HG03439 (cell line): ENCODE results near the gene SLC33A1.

Experiments
- ATAC-seq: cut with Tn5 transposase; IDR thresholded peaks from one replicate; pipeline ENCODE4 v1.9.1; 2021; ENCODE audit warnings: mild to moderate bottlenecking, moderate library complexity; ENCODE audit not compliant: unreplicated experiment

Gene SLC33A1

GRCh38 chr3:155792532-155792931 is 61.7 kb downstream of the SLC33A1 start:
- no peak for ATAC-seq

DNA sequence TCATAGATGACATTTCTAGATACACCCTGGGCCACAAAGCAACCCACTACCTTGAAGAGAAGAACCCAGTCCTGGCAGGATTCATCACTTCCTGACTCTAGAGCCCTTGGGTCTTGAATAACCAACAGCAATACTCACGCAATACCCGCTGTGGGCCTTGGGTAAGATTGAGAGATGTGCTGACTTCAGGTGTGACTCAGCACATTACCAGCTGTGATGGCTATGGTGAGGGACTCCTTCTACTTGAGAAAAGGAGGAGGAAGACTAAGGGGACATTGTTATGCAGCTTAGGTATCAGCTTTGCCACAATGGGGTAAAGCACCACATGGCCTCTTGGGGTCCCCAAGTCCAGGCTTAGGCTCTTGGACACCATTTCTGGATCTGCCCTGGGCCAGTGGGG is 63.0 kb downstream of the SLC33A1 start:
- no peak for ATAC-seq

DNA sequence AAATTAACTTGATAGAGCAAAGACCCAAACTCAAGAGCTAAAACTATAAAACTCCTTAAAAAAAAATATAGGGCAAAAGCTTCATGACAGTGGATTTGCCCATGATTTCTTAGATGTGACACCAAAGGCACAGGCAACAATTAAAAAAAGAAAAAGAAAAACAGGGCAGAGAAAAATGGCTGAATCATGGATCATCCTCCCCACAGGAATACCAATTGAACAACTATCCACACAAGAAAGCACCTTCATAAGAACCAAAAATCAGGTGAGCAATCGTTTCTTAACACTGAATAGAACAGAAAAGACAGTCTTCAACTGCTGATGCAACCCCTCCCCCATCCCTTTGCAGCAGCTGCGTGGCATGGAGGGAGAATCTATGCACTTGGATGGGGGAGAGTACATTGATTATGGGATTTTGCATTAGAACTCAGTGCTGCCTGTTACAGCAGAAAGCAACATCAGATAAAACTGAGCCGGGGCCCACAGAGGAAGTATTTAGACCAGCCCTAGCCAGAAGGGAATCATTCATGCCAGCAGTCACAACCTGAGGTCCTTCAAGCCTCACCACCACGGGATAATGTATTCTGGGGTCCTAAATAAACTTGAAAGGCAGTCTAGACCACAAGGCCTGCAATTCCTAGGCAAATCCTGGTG is 63.8 kb downstream of the SLC33A1 start:
- no peak for ATAC-seq

GRCh38 chr3:155785662-155786295 is 68.4 kb downstream of the SLC33A1 start:
- ATAC-seq, result no peak

DNA sequence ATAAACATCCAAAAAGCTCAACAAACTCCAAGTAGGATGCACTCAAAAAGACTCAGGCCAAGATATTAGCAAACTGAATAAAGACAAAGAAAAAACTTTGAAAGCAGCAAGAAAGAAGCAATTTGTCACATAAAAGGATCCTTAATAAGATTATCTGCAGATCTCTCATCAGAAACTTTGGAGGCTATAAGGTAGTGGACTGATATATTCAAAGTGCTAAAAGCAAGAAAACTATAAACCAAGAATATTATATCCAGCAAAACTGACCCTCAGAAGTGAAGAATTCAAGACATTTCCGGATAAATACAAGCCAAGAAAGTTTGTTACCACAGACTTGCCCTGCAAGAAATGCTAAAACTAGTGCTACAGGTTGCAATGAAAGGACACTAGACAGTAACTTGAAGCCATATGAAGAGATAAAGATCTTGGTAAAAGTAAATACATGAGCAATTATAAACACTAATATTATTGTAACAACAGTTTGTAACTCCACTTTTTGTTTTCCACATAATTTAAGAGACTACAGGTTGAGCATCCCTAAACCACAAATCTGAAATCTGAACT is 71.8 kb downstream of the SLC33A1 start:
- ATAC-seq, result no peak

- no peak for ATAC-seq
Measured at GRCh38 chr3:155780291-155780690, 73.9 kb downstream of the SLC33A1 start.

DNA sequence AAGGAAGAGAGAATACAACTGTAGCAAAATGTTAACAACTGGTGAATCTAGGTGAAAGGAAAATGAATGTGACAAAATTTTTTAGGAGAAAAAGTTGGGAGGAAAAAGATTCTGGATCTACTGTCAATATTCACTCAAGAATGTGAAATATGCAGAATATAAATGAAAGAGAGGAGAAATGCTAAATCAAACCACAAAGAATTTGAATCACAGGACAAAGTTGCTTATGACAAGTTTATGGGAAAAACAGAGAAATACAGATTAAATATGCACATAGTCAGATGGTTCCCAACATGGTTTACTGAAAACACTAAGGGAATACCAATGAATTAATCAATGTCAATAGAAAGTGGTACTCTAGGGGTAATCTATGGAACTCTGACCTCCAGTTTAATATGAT is 75.8 kb downstream of the SLC33A1 start:
- ATAC-seq, result no peak

GRCh38 chr3:155772801-155773200 is 81.4 kb downstream of the SLC33A1 start:
- ATAC-seq, result no peak

DNA sequence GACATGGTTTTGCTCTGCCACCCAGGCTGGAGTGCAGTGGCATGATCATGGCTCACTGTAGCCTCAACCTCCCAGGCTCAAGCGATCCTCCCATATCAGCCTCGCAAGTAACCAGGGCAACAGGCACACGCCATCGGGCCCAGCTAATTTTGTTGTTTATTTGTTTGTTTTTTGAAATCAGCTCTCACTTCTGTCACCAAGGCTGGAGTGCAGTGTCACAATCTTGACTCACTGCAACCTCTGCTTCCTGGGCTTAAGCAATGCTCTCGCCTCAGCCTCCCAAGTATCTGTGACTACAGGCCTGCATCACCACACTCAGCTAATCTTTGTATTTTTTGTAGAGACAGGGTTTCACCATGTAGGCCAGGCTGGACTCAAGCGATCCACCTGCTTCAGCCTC is 83.1 kb downstream of the SLC33A1 start:
- no peak for ATAC-seq
